Trophoblast cell (in vitro differentiated cells and primary cell): ENCODE measurements around the gene PPARG. TPM values are rescaled to one million over a fixed set of nuclear protein-coding genes. Genes with fewer than 3 reads are reported as not detected.

ENCODE experiments used
- DNase-seq, 2 donors: peaks; one replicate each; pipeline ENCODE4 v3.0.0-alpha.2; 2016
- H2AFZ ChIP-seq: 2 replicates; pipeline ENCODE4 v1.6.1; 2013; ENCODE audit warnings: low read length, moderate library complexity, mild to moderate bottlenecking; ENCODE audit not compliant: insufficient read depth, poor library complexity
- H2AK5ac ChIP-seq: 2 replicates; pipeline ENCODE4 v1.6.1; 2013; ENCODE audit warnings: mild to moderate bottlenecking, low read length
- H2BK120ac ChIP-seq: 2 replicates; pipeline ENCODE4 v1.6.1; 2013; ENCODE audit warnings: low read length, mild to moderate bottlenecking, moderate library complexity; ENCODE audit not compliant: insufficient read depth, poor library complexity
- H2BK12ac ChIP-seq: 2 replicates; pipeline ENCODE4 v1.6.1; 2013; ENCODE audit warnings: mild to moderate bottlenecking, low read length, moderate library complexity
- H2BK5ac ChIP-seq: 2 replicates; pipeline ENCODE4 v1.6.1; 2013; ENCODE audit warnings: low read length, low read depth, moderate library complexity, mild to moderate bottlenecking; ENCODE audit not compliant: poor library complexity
- H3K14ac ChIP-seq: 2 replicates; pipeline ENCODE4 v1.6.1; 2013; ENCODE audit warnings: mild to moderate bottlenecking, low read length
- H3K18ac ChIP-seq: 2 replicates; pipeline ENCODE4 v1.6.1; 2013; ENCODE audit warnings: mild to moderate bottlenecking, low read length
- H3K23ac ChIP-seq: 2 replicates; pipeline ENCODE4 v1.6.1; 2013; ENCODE audit warnings: low read length
- H3K27ac ChIP-seq: 2 replicates; pipeline ENCODE4 v1.5.1; 2013; ENCODE audit warnings: low read depth, mild to moderate bottlenecking, inconsistent platforms, low read length, moderate library complexity
- H3K27me3 ChIP-seq: 2 replicates; pipeline ENCODE4 v1.6.1; 2013; ENCODE audit warnings: inconsistent platforms, mild to moderate bottlenecking, low read length, moderate library complexity; ENCODE audit not compliant: insufficient read depth
- H3K36me3 ChIP-seq, 2 experiments: 1 replicate in 1 of 2; 2 replicates in 1 of 2; pipeline ENCODE4 v1.6.1; 2013; ENCODE audit warnings: low read length in 2 of 2, mild to moderate bottlenecking in 2 of 2, moderate library complexity in 1 of 2; ENCODE audit not compliant: insufficient read depth in 2 of 2, control insufficient read depth in 1 of 2
- H3K4ac ChIP-seq: 2 replicates; pipeline ENCODE4 v1.6.1; 2013; ENCODE audit warnings: low read depth, mild to moderate bottlenecking, low read length, moderate library complexity
- H3K4me1 ChIP-seq, 2 experiments: 1 replicate in 1 of 2; 2 replicates in 1 of 2; pipeline ENCODE4 v1.6.1; 2013; ENCODE audit warnings: low read length in 2 of 2, mild to moderate bottlenecking in 2 of 2, moderate library complexity in 1 of 2; ENCODE audit not compliant: insufficient read depth in 2 of 2, control insufficient read depth in 1 of 2
- H3K4me2 ChIP-seq: 2 replicates; pipeline ENCODE4 v1.6.1; 2013; ENCODE audit warnings: inconsistent platforms, mild to moderate bottlenecking, low read length, moderate library complexity
- H3K4me3 ChIP-seq: 2 replicates; pipeline ENCODE4 v1.5.1; 2013; ENCODE audit warnings: mild to moderate bottlenecking, low read depth, low read length, inconsistent platforms
- H3K79me1 ChIP-seq: one replicate; pipeline ENCODE4 v1.6.1; 2013; ENCODE audit warnings: low read length
- H3K79me2 ChIP-seq: 2 replicates; pipeline ENCODE4 v1.6.1; 2013; ENCODE audit warnings: low read length, mild to moderate bottlenecking; ENCODE audit not compliant: control insufficient read depth, insufficient read depth, poor library complexity
- H3K9ac ChIP-seq: 2 replicates; pipeline ENCODE4 v1.6.1; 2013; ENCODE audit warnings: mild to moderate bottlenecking, low read length
- H3K9me3 ChIP-seq: 2 replicates; pipeline ENCODE4 v1.6.1; 2013; ENCODE audit warnings: low read depth, mild to moderate bottlenecking, control low read depth, inconsistent platforms, low read length; ENCODE audit not compliant: insufficient read depth
- H4K12ac ChIP-seq: 2 replicates; pipeline ENCODE4 v1.6.1; 2013; ENCODE audit warnings: low read depth, mild to moderate bottlenecking, low read length, moderate library complexity
- H4K8ac ChIP-seq: 2 replicates; pipeline ENCODE4 v1.6.1; 2013; ENCODE audit warnings: low read depth, mild to moderate bottlenecking, low read length, moderate library complexity
- H4K91ac ChIP-seq: one replicate; pipeline ENCODE4 v1.6.1; 2013; ENCODE audit warnings: low read depth, mild to moderate bottlenecking, low read length, moderate library complexity
- WGBS: extraction: QIAGEN DNeasy Blood & Tissue Kit; methylation state at CpG from one replicate; pipeline ENCODE4 v1.1.7; 2013; ENCODE audit warnings: missing lambda C conversion rate; ENCODE audit not compliant: insufficient read length, insufficient coverage; ENCODE audit errors: extremely low coverage; 5-methylcytosine and 5-hydroxymethylcytosine counted together
- polyA plus RNA-seq: library from polyadenylated mRNA; stranded (reverse); fragments of 200-250 nt; gene quantifications from 2 replicates; pipeline ENCODE4 v1.2.3, GENCODE V29; 2013

PPARG gene
- polyA plus RNA-seq: 57.7 and 61.1 TPM in 2 replicates

- Histone ChIP-seq H3K23ac (no peak within 1 kb of the TSS), H3K9ac (peak within 1 kb of the TSS; percentile 81), H3K9me3 (peaks cover 3% of the 10 kb centered on the region), H4K8ac (peak within 1 kb of the TSS; percentile 97), H3K27ac (peak within 1 kb of the TSS; percentile 93), H2AK5ac (peak within 1 kb of the TSS; percentile 93), H3K18ac (peak within 1 kb of the TSS; percentile 100), H2BK5ac (peak within 1 kb of the TSS; percentile 91), H4K91ac (peak within 1 kb of the TSS; percentile 98), H3K4me3 (peak within 1 kb of the TSS; percentile 90), H3K79me1 (peaks cover 17% of the 10 kb centered on the region), H3K36me3 (peaks cover 0 to 1% of the 10 kb centered on the region in 2 experiments), H3K4me2 (peak within 1 kb of the TSS; percentile 92), H2AFZ (peak within 1 kb of the TSS; percentile 97), H3K27me3 (no peaks in the 10 kb centered on the region), H3K14ac (peak within 1 kb of the TSS; percentile 94), H2BK120ac (peak within 1 kb of the TSS; percentile 97), H2BK12ac (peak within 1 kb of the TSS; percentile 75), H3K4ac (peak within 1 kb of the TSS; percentile 73), H3K79me2 (peaks cover 16% of the 10 kb centered on the region), H4K12ac (peak within 1 kb of the TSS; percentile 94), H3K4me1 (peaks cover 4 to 8% of the 10 kb centered on the region in 2 experiments)
- WGBS: no CpG with 5 or more reads among the region's 87 CpGs
- DNase-seq: peak; percentile 80 to 87
Measured at GRCh38 chr3:12288182-12289129, at the start of gene PPARG. Gene PPARG (plus strand): TSS chr3:12289070. CDS start chr3:12379712, 90,642 bp downstream.

- Histone ChIP-seq H3K23ac (no peak overlapping the region), H3K14ac (no peak overlapping the region), H3K9me3 (no peaks in the 10 kb centered on the region), H4K12ac (no peak overlapping the region), H3K27me3 (no peaks in the 10 kb centered on the region), H3K4me1 (peaks cover 0 to 7% of the 10 kb centered on the region in 2 experiments), H2BK120ac (no peak overlapping the region), H3K79me1 (peaks cover 3% of the 10 kb centered on the region), H4K8ac (no peak overlapping the region), H2AFZ (no peak overlapping the region), H3K18ac (no peak overlapping the region), H3K9ac (no peak overlapping the region), H3K79me2 (no peaks in the 10 kb centered on the region), H2AK5ac (no peak overlapping the region), H3K27ac (no peak overlapping the region), H3K4me2 (no peak overlapping the region), H3K4ac (no peak overlapping the region), H3K4me3 (no peak overlapping the region), H2BK12ac (no peak overlapping the region), H3K36me3 (no peaks in the 10 kb centered on the region), H4K91ac (no peak overlapping the region), H2BK5ac (no peak overlapping the region)
- WGBS: no CpG with 5 or more reads among the region's 5 CpGs
- DNase-seq: no peak
Measured at GRCh38 chr3:12239301-12239700, 49.6 kb upstream of the PPARG start.

GRCh38 chr3:12242772-12243171 lies 46.1 kb upstream of the PPARG start:
- no peaks in the 10 kb centered on the region for H3K9me3 ChIP-seq
- no peaks in the 10 kb centered on the region for H3K4me1 ChIP-seq
- no peak overlapping the region for H4K12ac ChIP-seq
- no peaks in the 10 kb centered on the region for H3K27me3 ChIP-seq
- H2BK120ac ChIP-seq: no peak overlapping the region
- no peak overlapping the region for H4K8ac ChIP-seq
- H2BK5ac ChIP-seq: no peak overlapping the region
- H2BK12ac ChIP-seq: no peak overlapping the region
- no peak overlapping the region for H3K9ac ChIP-seq
- WGBS: 100% methylated on average over 1 of the region's 2 CpGs
- H3K18ac ChIP-seq: no peak overlapping the region
- no peaks in the 10 kb centered on the region for H3K79me2 ChIP-seq
- no peak overlapping the region for H3K4me2 ChIP-seq
- no peak overlapping the region for H3K4ac ChIP-seq
- no peaks in the 10 kb centered on the region for H3K36me3 ChIP-seq
- no peak overlapping the region for H3K4me3 ChIP-seq
- H3K79me1 ChIP-seq: no peaks in the 10 kb centered on the region
- H2AFZ ChIP-seq: no peak overlapping the region
- no peak for DNase-seq
- H3K27ac ChIP-seq: no peak overlapping the region
- H3K23ac ChIP-seq: no peak overlapping the region
- no peak overlapping the region for H4K91ac ChIP-seq
- no peak overlapping the region for H3K14ac ChIP-seq
- H2AK5ac ChIP-seq: no peak overlapping the region

- Histone ChIP-seq H4K91ac (no peak overlapping the region), H3K23ac (no peak overlapping the region), H2BK12ac (no peak overlapping the region), H3K18ac (no peak overlapping the region), H2AK5ac (no peak overlapping the region), H2BK120ac (no peak overlapping the region), H3K4me1 (no peaks in the 10 kb centered on the region), H3K27me3 (no peaks in the 10 kb centered on the region), H3K79me2 (no peaks in the 10 kb centered on the region), H3K9me3 (no peaks in the 10 kb centered on the region), H3K27ac (no peak overlapping the region), H4K8ac (no peak overlapping the region), H3K4ac (no peak overlapping the region), H3K14ac (no peak overlapping the region), H3K36me3 (no peaks in the 10 kb centered on the region), H2BK5ac (no peak overlapping the region), H3K9ac (no peak overlapping the region), H4K12ac (no peak overlapping the region), H3K4me2 (no peak overlapping the region), H2AFZ (no peak overlapping the region), H3K4me3 (no peak overlapping the region), H3K79me1 (no peaks in the 10 kb centered on the region)
- no CpG with 5 or more reads among the region's 6 CpGs for WGBS
- no peak for DNase-seq
Measured at GRCh38 chr3:12246497-12247163, 42.2 kb upstream of the PPARG start.
